ENCODE results near the gene PRSS33.

PRSS33 gene

DNA sequence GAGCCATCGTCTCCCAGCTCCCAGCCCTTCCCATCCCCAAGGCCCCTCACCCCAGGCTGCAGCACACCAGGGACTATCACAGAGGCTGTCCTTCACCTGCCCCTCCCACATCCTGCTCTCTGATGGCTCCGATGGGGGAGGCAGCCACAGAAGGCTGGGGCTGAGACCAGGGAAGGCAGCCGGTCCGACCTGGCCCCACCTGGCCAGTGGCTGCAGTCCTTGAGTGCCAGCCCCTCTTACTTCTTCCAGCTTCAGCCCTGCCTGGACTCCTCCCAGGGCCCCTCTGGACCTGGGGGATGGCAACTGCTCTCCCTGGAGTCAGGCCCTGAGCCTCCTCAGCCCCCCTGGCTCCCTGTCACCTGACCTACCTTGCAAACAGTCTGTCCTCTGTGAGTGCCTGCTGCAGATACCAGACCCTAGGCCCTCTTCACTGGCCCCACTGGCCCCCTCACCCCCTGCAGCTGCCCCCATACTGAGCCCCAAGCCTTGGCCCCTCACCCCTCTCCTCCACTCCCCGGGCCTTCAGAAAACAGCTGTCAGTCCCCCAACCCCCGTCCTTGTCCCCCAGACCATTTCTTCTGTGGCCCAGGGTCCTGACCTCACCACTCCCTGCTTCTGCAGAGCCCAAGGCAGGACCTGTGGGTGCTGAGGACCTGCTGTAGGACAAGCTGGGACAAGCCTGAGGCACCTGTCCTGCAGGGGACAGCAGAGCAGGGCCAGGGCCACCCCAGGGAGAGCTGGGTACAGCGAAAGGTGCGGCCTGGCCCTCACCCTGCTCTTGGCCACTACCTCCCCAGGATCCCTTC is 47.5 kb downstream of the PRSS33 start:
- DNase-seq (ENCODE audit: low read depth) = no peak

DNA sequence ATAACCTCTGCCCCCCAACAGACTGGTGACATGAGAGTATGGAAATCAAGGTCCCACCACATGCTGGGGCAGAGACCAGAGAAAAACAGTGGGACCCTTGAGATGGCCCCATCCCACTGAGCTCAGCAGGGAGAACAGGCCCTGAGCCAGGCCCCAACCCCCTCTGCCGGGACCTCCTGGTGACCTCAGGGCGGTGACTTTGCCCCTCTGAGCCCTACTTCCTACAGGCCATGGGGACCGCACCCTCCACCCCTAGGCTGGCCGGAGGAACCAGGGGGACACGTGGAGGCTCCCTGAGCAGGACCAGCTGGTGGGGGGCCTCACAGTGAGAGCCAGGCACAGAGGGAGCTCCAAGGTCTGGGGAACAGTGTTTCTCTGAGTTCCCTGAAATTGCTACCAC is 48.7 kb downstream of the PRSS33 start:
- no peak for DNase-seq (ENCODE audit: low read depth)

DNA sequence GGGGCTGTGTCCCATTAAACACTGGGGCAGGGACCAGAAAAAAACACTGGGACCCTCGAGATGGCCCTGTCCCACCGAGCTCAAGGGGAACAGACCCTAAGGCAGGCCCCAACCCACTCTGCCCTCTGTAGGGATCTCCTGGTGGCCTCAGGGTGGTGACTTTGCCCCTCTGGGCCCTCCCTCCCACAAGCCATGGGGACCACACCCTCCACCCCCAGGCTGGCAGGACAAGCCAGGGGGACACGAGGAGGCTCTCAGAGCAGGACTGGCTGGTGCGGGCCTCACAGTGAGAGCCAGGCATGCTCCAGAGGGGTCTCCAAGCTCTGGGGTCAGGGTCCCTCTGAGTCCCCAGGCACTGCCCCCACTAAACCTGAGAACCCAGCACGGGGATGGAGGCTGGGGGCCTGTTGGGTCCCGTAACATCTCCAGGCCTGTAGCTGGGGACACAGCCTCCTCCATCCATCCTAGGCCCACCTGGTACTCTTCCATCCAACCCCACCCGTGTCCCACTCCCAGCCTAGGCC is 49.4 kb downstream of the PRSS33 start:
- DNase-seq (ENCODE audit: low read depth) = no peak

DNA sequence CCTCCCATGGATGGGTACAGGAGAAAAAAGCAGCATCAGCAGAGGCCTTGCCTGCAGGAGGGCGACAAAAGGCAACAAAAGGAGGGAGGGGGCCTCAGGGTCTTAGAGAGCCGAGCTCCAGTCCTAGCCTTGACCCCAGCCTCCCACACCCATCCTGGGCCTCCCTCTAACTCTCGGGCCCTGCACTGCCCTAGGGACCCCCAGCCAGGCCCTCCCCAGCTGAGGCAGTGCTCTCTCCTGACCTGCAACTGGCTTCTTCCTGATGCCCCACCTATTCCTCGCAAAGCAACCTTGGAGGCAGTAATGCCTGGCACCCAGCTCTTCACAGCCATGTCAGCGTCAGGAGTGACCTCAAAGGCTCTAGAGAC is 50.1 kb downstream of the PRSS33 start:
- DNase-seq (ENCODE audit: low read depth) = no peak

DNA sequence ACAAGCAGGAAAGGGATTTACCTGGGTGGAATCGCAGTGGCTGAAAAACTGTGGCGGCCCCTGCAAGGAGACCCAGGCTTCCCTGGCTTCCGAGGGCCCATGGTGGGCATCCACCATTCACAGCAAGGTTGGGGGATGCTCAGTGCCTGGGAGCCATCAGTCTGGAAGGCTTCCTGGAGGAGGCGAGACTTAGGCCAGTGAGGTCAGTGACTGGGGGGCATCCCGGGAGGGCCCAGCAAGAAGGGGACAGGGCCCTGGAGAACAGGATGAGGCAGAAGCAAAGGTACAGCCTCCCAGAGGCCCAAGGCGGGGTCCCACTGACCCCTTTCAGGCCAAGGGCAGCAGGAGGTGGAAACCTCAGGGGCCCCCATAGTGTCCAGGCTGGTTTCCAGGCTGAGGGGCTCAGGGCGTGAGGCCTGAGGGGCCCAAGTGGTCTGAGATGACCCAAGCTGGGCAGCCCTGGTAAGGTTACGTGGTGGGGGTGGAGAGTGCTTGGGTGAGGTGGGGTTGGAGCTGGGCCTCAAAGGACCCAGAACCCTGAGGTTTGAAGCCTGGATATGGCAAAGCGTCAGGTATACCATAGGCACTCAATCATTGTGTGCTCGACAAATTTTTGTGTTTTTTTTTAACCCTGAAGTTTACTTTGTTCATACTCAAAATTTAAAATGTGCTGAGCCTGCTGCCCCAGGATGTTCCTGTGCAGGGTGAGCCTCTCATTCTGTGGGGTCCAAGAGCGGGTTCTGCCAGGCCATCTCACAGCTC is 50.7 kb downstream of the PRSS33 start:
- no peak for DNase-seq (ENCODE audit: low read depth)

DNA sequence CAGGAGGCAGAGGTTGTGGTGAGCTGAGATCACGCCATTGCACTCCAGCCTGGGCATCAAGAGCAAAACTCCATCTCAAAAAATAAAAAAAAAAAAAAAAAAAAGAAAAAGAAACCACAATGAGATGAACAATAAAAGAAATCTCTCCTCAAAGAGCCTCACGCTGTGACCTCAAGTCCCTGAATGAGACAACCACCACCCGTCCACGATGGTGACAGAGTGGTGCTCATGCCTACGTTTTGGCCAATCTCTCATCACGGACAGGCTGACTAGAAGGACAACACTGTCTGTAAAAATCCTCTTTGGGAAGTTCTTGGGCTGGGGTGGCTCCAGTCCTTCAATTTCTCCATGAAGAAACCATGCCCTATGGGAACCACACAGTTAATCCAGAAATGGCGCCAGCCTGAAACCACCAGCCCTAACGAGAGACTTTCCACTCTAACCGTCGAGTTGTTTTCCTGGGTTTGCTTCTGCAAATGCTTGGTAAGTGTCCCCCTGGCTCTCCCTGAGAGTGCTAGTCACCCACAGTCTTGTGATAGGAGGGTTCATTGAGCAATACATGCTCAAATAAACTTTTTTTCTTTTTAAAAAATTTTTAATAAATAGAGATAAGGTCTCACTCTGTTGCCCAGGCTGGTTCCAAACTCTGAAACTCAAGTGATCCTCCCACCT is 52.4 kb downstream of the PRSS33 start:
- no peak for DNase-seq (ENCODE audit: low read depth)

Data from GM04503 (cell line).